WTC11 (cell line): Measurements from ENCODE around the gene FAR2. TPM values are rescaled to one million over a fixed set of nuclear protein-coding genes. Genes with fewer than 3 reads are reported as not detected.

Experiments used
- ATAC-seq: fragments of 200-7000 bp; cut with Tn5 transposase; 2 replicates; pipeline ENCODE4 v1.10.0; 2021; ENCODE audit warnings: mild to moderate bottlenecking, moderate library complexity
- CTCF ChIA-PET: fragments of 300-600 bp; sonication (Branson Sonifier 250); formaldehyde crosslinking; loops from one replicate; lab custom pipeline; 2021; ENCODE audit warnings: antibody characterized with exemption; lab: Charles Lee
- POLR2A ChIA-PET: fragments of 350-600 bp; sonication (Branson Sonifier 250); formaldehyde crosslinking; loops from one replicate; lab custom pipeline; 2021; ENCODE audit warnings: antibody characterized with exemption; lab: Charles Lee
- DNase-seq: peaks from one replicate; pipeline ENCODE4 v3.0.0; 2021; ENCODE audit warnings: low spot score
- H3K27ac Mint-ChIP-seq: 2 replicates; pipeline ENCODE4 v1.8.0; 2021; ENCODE audit warnings: mixed read lengths
- H3K27me3 Mint-ChIP-seq: 2 replicates; pipeline ENCODE4 v1.8.0; 2021; ENCODE audit warnings: low read depth, mild to moderate bottlenecking, moderate library complexity, mixed read lengths
- H3K36me3 Mint-ChIP-seq: 2 replicates; pipeline ENCODE4 v1.8.0; 2021; ENCODE audit warnings: mixed read lengths
- H3K4me1 Mint-ChIP-seq: 2 replicates; pipeline ENCODE4 v1.8.0; 2022; ENCODE audit warnings: mixed read lengths
- H3K4me3 Mint-ChIP-seq: 2 replicates; pipeline ENCODE4 v1.8.0; 2021; ENCODE audit warnings: mild to moderate bottlenecking, moderate library complexity, mixed read lengths
- H3K9me3 Mint-ChIP-seq: 2 replicates; pipeline ENCODE4 v1.8.0; 2021; ENCODE audit warnings: mixed read lengths
- ATF1 ChIP-seq: sonication (generic); formaldehyde crosslinking; IDR thresholded peaks from 2 replicates; pipeline ENCODE4 v1.8.1; 2023; ENCODE audit warnings: mild to moderate bottlenecking, moderate library complexity, missing genetic modification reagents
- ATF3 ChIP-seq: sonication (generic); formaldehyde crosslinking; conservative IDR thresholded peaks from 2 replicates; pipeline ENCODE4 v1.8.1; 2022; ENCODE audit warnings: mild to moderate bottlenecking, missing genetic modification reagents
- CBFB ChIP-seq: sonication (generic); formaldehyde crosslinking; IDR thresholded peaks from 2 replicates; pipeline ENCODE4 v1.8.1; 2022; ENCODE audit warnings: mild to moderate bottlenecking, low read depth, missing genetic modification reagents
- FOXJ3 ChIP-seq: sonication (generic); formaldehyde crosslinking; IDR thresholded peaks from 2 replicates; pipeline ENCODE4 v1.9.0; 2021; ENCODE audit warnings: missing genetic modification reagents, mild to moderate bottlenecking, borderline replicate concordance
- HMGXB4 ChIP-seq: sonication (generic); formaldehyde crosslinking; IDR thresholded peaks from 2 replicates; pipeline ENCODE4 v1.8.1; 2023; ENCODE audit warnings: mild to moderate bottlenecking, moderate library complexity, missing genetic modification reagents
- MLX ChIP-seq: sonication (generic); formaldehyde crosslinking; IDR thresholded peaks from 2 replicates; pipeline ENCODE4 v1.8.1; 2023; ENCODE audit warnings: mild to moderate bottlenecking, missing genetic modification reagents, moderate library complexity
- MYBL2 ChIP-seq: sonication (generic); formaldehyde crosslinking; IDR thresholded peaks from 2 replicates; pipeline ENCODE4 v1.8.1; 2023; ENCODE audit warnings: mild to moderate bottlenecking, moderate library complexity, missing genetic modification reagents
- OVOL2 ChIP-seq: fragments of 250-450 bp; sonication (Bioruptor Pico); IDR thresholded peaks from 2 replicates; pipeline ENCODE4 v1.9.0; 2021; ENCODE audit warnings: mild to moderate bottlenecking, borderline replicate concordance
- TP53 ChIP-seq: sonication (generic); formaldehyde crosslinking; IDR thresholded peaks from 2 replicates; pipeline ENCODE4 v1.8.1; 2023; ENCODE audit warnings: mild to moderate bottlenecking, missing genetic modification reagents
- ZNF121 ChIP-seq: sonication (generic); formaldehyde crosslinking; IDR thresholded peaks from 2 replicates; pipeline ENCODE4 v1.8.0; 2023; ENCODE audit warnings: missing genetic modification reagents
- ZNF396 ChIP-seq: fragments of 250-450 bp; sonication (Bioruptor Pico); IDR thresholded peaks from 2 replicates; pipeline ENCODE4 v1.8.0; 2021; ENCODE audit warnings: mild to moderate bottlenecking, moderate library complexity, borderline replicate concordance
- ZNF423 ChIP-seq: fragments of 250-450 bp; sonication (Bioruptor Pico); IDR thresholded peaks from 2 replicates; pipeline ENCODE4 v2.1.2; 2022; ENCODE audit warnings: mild to moderate bottlenecking, moderate library complexity
- ZNF532 ChIP-seq: fragments of 250-450 bp; sonication (Bioruptor Pico); IDR thresholded peaks from 2 replicates; pipeline ENCODE4 v1.9.0; 2021; ENCODE audit warnings: mild to moderate bottlenecking, borderline replicate concordance
- total RNA-seq: library from RNA; stranded (reverse); gene quantifications from 3 replicates; pipeline ENCODE4 v1.2.3, GENCODE V29; 2021
- TF ChIP-seq, protein P1 (sequence below): sonication (generic); formaldehyde crosslinking; IDR thresholded peaks from 2 replicates; pipeline ENCODE4 v1.8.1; 2022; ENCODE audit warnings: low read depth, mild to moderate bottlenecking, moderate library complexity, missing genetic modification reagents, borderline replicate concordance
- TF ChIP-seq, protein P2 (sequence below): fragments of 250-450 bp; sonication (Bioruptor Pico); IDR thresholded peaks from 2 replicates; pipeline ENCODE4 v2.1.2; 2022; ENCODE audit warnings: mild to moderate bottlenecking, moderate library complexity

Gene FAR2
- total RNA-seq, 1 experiment from 2014 or later = 20.0 TPM

DNA sequence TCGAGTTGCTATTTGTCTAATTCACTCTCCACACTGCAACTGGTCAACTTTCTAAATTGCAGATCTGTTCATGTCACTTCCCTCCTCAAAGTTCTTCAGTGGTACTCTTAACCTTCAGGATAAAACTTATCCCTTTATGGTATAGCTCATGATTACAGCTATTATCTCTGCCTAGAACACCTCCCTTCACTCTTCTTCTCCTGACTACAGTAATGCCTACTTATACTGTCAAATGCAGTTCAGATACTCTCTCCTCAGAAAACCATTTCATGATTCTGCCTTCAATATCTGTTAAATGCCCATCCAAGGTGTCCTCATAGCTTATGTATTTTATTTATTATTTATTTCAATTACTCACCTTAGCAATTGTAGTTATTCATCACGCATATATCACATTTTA lies 85.5 kb downstream of the FAR2 start:
- CTCF ChIA-PET = no interaction called here

More for the DNA sequence above, 85.5 kb downstream of the FAR2 start:
- no peaks in the 10 kb centered on the region for H3K9me3 Mint-ChIP-seq
- ATAC-seq (no peak), DNase-seq (no peak)
- peaks cover 11% of the 10 kb centered on the region for H3K4me1 Mint-ChIP-seq
- no peaks in the 10 kb centered on the region for H3K36me3 Mint-ChIP-seq
- no peak overlapping the region for H3K27ac Mint-ChIP-seq
- TF ChIP-seq ATF3 = no peak
- no peak for TF ChIP-seq OVOL2 (CRISPR knock-in tag)
- TF ChIP-seq MLX (CRISPR knock-in tag) = no peak
- no peak for TF ChIP-seq FOXJ3 (CRISPR knock-in tag)
- no peak for TF ChIP-seq ZNF423 (CRISPR knock-in tag)
- TF ChIP-seq, protein P1, sequence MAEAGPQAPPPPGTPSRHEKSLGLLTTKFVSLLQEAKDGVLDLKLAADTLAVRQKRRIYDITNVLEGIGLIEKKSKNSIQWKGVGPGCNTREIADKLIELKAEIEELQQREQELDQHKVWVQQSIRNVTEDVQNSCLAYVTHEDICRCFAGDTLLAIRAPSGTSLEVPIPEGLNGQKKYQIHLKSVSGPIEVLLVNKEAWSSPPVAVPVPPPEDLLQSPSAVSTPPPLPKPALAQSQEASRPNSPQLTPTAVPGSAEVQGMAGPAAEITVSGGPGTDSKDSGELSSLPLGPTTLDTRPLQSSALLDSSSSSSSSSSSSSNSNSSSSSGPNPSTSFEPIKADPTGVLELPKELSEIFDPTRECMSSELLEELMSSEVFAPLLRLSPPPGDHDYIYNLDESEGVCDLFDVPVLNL = no peak
- TF ChIP-seq ZNF121 (CRISPR knock-in tag) = no peak
- TF ChIP-seq CBFB = no peak
- TF ChIP-seq TP53 (CRISPR knock-in tag) = no peak
- TF ChIP-seq ZNF396 (CRISPR knock-in tag) = no peak
- TF ChIP-seq ATF1 = no peak
- TF ChIP-seq HMGXB4 (CRISPR knock-in tag) = no peak
- no peak for TF ChIP-seq ZNF532
- TF ChIP-seq, protein P2, sequence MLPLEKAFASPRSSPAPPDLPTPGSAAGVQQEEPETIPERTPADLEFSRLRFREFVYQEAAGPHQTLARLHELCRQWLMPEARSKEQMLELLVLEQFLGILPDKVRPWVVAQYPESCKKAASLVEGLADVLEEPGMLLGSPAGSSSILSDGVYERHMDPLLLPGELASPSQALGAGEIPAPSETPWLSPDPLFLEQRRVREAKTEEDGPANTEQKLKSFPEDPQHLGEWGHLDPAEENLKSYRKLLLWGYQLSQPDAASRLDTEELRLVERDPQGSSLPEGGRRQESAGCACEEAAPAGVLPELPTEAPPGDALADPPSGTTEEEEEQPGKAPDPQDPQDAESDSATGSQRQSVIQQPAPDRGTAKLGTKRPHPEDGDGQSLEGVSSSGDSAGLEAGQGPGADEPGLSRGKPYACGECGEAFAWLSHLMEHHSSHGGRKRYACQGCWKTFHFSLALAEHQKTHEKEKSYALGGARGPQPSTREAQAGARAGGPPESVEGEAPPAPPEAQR (CRISPR knock-in tag) = no peak
- TF ChIP-seq MYBL2 (CRISPR knock-in tag) = no peak
- no peaks in the 10 kb centered on the region for H3K27me3 Mint-ChIP-seq
- POLR2A ChIA-PET = no interaction called here
- H3K4me3 Mint-ChIP-seq = no peak overlapping the region
